Erythroblast (primary cell): Measurements from ENCODE around the gene HOXD12.

ENCODE experiments used
- DNase-seq, 2 experiments: peaks; one replicate each; lab custom pipeline; 2025; lab: John Stamatoyannopoulos, UW
- GATA1 ChIP-seq: IDR thresholded peaks from 2 replicates; pipeline ENCODE4 v1.6.1; 2011; ENCODE audit warnings: low read depth, mild to moderate bottlenecking, control low read depth, low read length, moderate library complexity
- POLR2A ChIP-seq: IDR thresholded peaks from 2 replicates; pipeline ENCODE4 v1.6.1; 2011; ENCODE audit warnings: mild to moderate bottlenecking, low read length

The HOXD12 gene

DNA sequence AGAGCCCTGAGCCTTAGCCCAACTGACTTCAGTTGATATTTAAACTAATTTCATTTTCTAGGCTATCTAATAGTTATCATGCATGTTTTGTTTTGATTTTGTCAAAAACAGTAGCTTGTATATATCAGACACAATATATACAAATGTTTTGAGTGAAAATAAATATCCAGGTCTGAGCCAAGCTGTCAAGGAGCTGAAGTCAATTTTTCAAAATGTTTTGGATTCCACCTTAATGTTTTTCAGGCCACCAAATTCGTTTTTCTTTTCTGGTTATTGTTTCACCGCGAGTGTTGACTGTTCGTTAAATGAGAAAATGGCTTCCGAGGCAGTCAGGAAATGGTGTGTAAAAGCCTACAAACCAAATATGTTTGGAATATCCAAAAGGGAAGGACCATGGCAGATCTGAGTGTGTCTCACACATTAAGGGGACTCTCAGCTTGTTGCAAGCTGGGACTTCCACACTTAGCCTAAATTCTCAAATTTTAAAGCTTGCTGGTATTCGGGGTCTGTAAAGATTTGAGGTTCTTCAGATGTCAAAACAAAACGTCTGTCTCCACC, 2.8 kb downstream of the HOXD12 start:
- DNase-seq = no peak
- TF ChIP-seq GATA1 (no peak), POLR2A (no peak)

DNA sequence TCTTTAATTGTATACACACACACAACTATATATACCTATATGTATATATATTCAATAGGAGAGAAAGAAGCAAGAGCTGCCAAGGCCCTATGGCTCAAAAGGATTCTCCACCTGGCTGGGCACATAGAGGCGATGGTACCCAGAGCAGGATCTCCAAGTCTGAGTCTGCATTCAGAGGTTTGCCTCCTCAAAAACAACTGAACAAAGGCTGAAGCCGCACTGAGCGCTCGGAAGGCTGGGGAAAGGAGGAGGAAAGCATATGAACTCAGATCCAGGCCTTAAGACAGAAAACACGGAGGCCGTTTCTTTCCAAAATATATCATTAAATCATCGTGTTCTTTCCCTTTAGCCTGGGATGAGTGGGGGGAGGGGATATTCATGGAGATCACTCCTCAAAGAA, 3.6 kb downstream of the HOXD12 start:
- TF ChIP-seq GATA1 = no peak
- TF ChIP-seq POLR2A = no peak
- DNase-seq = no peak

- DNase-seq = no peak
Observed at GRCh38 chr2:176103742-176104315, 4.2 kb downstream of the HOXD12 start.

GRCh38 chr2:176104316-176105077, 4.9 kb downstream of the HOXD12 start:
- no peak for TF ChIP-seq GATA1
- no peak for TF ChIP-seq POLR2A
- DNase-seq = peak in 1 of 2 experiments; percentile 17

More at GRCh38 chr2:176103742-176104315, 4.2 kb downstream of the HOXD12 start:
- TF ChIP-seq POLR2A = no peak
- no peak for TF ChIP-seq GATA1

DNA sequence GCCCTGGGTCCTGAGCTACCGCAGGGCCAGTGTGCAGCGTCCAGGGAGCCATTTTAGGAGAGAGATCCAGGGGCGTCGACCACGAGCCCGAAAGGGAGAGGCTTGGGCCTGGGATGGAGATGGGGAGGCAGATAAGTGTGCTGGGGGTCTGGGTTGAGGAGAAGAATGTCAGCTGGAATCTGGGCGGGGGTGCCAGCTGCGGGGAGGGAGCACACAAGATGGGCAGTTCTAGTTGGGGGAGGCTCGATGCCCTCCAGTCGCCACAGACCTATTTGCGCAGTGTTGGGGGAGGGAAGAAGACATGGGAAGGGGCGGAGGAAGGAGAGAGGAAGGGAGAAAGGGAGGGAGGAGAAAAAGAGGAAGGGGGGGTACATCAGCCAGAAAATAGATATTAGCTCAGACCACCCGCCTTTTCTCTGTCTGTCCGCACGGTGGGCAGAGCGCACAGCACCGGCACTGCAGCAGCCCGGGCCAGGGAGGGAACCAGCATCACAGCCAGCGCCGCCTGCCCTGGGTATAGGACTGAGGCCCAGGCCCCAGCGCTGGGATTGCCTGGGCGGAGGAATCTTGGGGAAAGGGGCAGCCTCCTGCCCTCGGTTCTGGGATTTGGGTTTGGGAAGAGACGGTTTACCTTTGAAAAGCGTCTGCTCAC, 5.6 kb downstream of the HOXD12 start:
- TF ChIP-seq GATA1 (no peak), POLR2A (no peak)
- no peak for DNase-seq

- TF ChIP-seq GATA1 = no peak
- TF ChIP-seq POLR2A = no peak
- no peak for DNase-seq
Observed at GRCh38 chr2:176105730-176106580, 6.4 kb downstream of the HOXD12 start.

GRCh38 chr2:176106581-176107539, 7.3 kb downstream of the HOXD12 start, which contains the start of gene HOXD11:
Gene HOXD11 (plus strand): TSS chr2:176107280. CDS start chr2:176107356, 76 bp downstream.
- DNase-seq = peak; percentile 27 to 37

DNA sequence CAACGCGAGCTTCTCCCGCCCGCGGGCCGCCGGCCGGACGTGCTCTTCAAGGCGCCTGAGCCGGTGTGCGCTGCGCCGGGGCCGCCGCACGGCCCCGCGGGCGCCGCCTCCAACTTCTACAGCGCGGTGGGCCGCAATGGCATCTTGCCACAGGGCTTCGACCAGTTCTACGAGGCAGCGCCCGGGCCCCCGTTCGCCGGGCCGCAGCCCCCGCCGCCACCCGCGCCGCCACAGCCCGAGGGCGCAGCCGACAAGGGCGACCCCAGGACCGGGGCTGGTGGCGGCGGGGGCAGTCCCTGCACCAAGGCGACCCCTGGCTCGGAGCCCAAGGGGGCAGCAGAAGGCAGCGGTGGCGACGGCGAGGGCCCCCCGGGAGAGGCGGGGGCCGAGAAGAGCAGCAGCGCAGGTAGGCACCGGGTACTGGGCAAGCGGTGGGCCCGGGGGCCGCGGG, 8.2 kb downstream of the HOXD12 start:
- DNase-seq = no peak
- no peak for TF ChIP-seq GATA1
- TF ChIP-seq POLR2A = no peak

More at GRCh38 chr2:176106581-176107539, 7.3 kb downstream of the HOXD12 start, which contains the start of gene HOXD11:
- no peak for TF ChIP-seq POLR2A
- TF ChIP-seq GATA1 = no peak

DNA sequence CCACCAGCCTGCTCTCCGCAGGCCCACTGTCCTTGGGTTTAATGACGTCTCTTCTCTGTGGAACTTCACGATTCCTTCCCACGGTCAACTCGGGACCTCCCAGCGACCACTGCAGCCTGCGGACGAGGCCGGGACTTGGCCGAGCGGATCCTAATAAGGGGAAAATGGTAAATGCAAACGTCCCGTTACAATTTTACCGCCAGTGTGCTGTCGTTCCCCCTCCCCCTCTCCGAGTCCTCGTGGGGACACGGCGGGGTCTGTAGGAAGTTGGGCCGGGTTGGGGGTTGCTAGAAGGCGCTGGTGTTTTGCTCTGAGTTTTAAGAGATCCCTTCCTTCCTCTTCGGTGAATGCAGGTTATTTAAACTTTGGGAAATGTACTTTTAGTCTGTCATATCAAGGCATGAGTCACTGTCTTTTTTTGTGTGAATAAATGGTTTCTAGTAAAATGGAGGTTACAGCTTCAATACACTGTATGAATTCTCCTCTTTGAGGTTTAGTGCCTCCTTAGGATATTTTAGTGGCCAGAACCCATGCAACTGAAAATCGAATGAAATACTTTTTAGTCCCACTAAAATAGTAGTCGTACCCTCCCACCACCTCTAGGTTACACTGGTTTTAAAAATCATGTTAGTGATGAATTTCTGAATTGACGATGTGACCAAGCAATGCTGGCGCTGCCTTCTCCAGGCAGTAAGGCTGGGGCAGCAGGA, 9.8 kb downstream of the HOXD12 start:
- DNase-seq = no peak
- TF ChIP-seq POLR2A (no peak), GATA1 (no peak)

DNA sequence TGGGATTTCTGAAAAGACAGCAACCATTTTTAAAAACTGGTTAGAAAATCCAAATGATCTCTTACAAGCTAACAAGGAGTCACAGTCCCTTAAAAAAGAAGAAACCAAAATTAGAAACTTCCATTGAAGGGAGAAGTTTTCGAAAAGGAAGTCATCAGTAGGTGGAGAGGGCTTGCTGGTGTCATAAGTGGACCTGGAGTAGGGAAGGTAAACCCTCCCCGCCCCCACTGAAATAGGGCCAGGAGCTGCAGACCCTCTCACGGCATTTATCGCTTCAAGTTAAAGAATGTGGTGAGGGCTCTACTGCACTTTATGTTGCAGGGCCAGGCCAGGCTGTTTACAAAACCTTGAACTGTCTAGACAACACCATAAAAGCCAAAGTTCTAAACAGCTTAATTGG, 10.4 kb downstream of the HOXD12 start:
- TF ChIP-seq POLR2A = no peak
- TF ChIP-seq GATA1 = no peak
- DNase-seq = no peak
